ENCODE results near the gene TCEANC2.

Gene TCEANC2

GRCh38 chr1:54117815-54118563, 64.6 kb downstream of the TCEANC2 start:
- DNase-seq: no peak

- DNase-seq: no peak
These were observed 65.3 kb downstream of the TCEANC2 start for GRCh38 chr1:54118704-54119103.

GRCh38 chr1:54120018-54120697, 66.8 kb downstream of the TCEANC2 start:
- DNase-seq: no peak

GRCh38 chr1:54120698-54121481, 67.5 kb downstream of the TCEANC2 start:
- DNase-seq: no peak

- peak; percentile 72 for DNase-seq
These were observed 68.2 kb downstream of the TCEANC2 start for GRCh38 chr1:54121482-54122134.

GRCh38 chr1:54122135-54122751, 68.8 kb downstream of the TCEANC2 start:
- no peak for DNase-seq

GRCh38 chr1:54122992-54123391, 69.6 kb downstream of the TCEANC2 start:
- no peak for DNase-seq

- DNase-seq: peak; percentile 76
These were observed 71.1 kb downstream of the TCEANC2 start for GRCh38 chr1:54124472-54124871.

GRCh38 chr1:54124906-54125305, 71.5 kb downstream of the TCEANC2 start:
- DNase-seq: no peak

GRCh38 chr1:54125386-54126070, 72.1 kb downstream of the TCEANC2 start:
- no peak for DNase-seq

GRCh38 chr1:54126271-54126815, 72.9 kb downstream of the TCEANC2 start:
- DNase-seq: no peak

- DNase-seq: no peak
These were observed 74.3 kb downstream of the TCEANC2 start for GRCh38 chr1:54127594-54128300.

GRCh38 chr1:54129858-54130257, 76.5 kb downstream of the TCEANC2 start:
- no peak for DNase-seq

GRCh38 chr1:54131419-54131818, 78.0 kb downstream of the TCEANC2 start:
- no peak for DNase-seq

- no peak for DNase-seq
These were observed 79.1 kb downstream of the TCEANC2 start for GRCh38 chr1:54132495-54132894.

GRCh38 chr1:54134295-54134694, 80.9 kb downstream of the TCEANC2 start:
- no peak for DNase-seq

- no peak for DNase-seq
These were observed 82.2 kb downstream of the TCEANC2 start for GRCh38 chr1:54135436-54136120.

GRCh38 chr1:54136269-54136896, 83.0 kb downstream of the TCEANC2 start:
- DNase-seq: no peak

- DNase-seq: no peak
These were observed 83.6 kb downstream of the TCEANC2 start for GRCh38 chr1:54136963-54137533.

All from NCI-H2171 (cell line).